GM19193 (cell line): ENCODE measurements around the gene GARIN5A.

ENCODE experiments used
- POLR2A ChIP-seq: IDR thresholded peaks from 4 replicates; pipeline ENCODE4 v1.6.1; 2011; ENCODE audit not compliant: insufficient read depth, insufficient read length; ENCODE audit errors: extremely low read depth

GARIN5A gene

DNA sequence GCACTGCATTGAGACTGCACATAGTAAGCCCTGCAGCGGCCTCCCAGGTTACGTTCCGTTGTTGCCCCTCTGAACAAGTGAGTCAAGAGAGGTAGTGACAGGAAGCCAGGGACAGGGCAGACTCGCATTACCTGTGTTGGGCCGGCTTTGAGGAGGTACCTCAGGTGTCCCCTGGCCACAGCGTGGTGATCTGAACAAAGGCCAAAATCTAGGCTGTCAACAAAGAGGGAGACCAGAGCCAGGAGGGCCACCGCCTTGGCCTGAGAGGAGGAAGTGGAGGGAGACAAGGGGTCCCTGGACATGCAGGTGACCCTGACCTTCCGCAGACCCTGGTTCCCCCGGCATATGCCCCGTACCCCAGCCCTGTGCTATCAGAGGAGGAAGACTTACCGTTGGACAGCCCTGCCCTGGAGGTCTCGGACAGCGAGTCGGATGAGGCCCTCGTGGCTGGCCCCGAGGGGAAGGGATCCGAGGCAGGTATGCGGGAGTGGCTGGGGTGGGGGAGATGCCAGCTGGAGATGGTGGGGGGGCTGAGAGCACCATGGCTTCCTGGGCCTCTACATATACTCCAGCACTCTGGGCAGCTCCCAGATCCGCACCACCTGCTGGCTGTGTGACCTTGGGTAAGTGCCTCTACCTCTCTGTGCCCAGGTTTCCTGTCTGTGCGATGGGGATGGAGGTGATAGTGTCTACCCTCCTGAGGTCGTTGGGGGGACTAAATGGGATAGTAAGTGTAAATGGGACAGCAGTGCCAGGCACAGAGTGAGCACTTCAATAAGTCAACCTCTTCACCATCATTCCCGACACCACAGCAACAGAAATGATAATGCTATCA, 53.2 kb downstream of the GARIN5A start:
- no peak for TF ChIP-seq POLR2A

GRCh38 chr19:50422397-50423278, 54.0 kb downstream of the GARIN5A start:
- no peak for TF ChIP-seq POLR2A

DNA sequence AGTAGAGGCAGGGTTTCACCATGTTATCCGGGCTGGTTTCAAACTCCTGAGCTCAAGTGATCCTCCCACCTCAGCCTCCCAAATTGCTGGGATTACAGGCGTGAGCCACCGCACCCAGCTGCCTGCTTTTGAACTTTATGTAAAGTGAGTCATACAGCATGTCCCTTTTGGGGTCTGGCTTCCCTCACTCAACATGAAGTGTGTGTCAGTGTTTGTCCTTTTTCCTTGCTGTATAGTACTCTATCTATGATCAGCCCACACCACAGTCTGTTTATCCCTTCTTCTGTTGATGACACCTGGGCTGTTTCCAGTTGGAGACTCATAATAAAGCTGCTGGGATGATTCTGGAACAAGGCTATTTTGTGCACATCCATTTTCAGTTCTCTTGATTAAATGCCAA, 55.8 kb downstream of the GARIN5A start:
- TF ChIP-seq POLR2A: no peak

DNA sequence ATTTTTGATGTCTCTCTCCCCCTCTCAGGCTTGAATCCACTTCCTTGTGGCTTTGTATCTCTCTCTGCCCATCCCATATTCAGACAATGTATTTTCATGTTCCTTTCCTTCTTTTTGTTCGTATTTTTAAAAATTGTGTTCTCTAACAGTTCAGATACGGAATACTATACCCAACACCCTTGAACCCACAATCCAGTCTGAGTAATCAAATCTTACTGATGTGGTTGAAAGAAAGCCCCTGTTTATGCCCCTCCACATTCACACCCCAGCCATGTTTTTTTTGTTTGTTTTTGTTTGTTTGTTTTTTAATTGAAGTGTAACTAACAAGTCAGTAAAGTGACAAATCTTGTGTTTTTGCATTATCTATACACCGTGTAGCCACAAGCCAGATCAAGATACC, 56.5 kb downstream of the GARIN5A start:
- TF ChIP-seq POLR2A: no peak

DNA sequence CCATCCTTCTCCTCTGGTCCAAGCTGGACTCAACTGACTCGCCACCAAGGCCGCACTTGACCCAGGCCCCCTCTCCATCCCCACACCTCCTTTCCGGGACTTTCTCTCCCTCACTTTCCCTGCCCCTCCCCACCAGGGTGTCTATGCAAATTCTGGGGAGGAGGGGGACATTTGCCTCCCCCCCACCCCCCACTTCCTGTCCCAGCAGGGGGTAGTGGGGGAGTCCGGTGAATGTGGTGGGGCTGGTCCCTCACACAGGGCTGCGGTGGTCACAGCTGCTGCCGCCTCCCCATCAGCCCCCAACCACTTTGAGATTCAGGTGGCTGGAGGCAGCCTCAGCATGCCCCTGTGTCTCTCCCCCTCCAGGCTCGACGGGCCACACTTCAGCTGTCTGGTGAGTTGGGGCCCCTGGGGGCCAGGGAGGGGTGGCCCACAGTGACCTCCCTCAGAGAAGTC, 57.0 kb downstream of the GARIN5A start:
- TF ChIP-seq POLR2A: peak; percentile 49

DNA sequence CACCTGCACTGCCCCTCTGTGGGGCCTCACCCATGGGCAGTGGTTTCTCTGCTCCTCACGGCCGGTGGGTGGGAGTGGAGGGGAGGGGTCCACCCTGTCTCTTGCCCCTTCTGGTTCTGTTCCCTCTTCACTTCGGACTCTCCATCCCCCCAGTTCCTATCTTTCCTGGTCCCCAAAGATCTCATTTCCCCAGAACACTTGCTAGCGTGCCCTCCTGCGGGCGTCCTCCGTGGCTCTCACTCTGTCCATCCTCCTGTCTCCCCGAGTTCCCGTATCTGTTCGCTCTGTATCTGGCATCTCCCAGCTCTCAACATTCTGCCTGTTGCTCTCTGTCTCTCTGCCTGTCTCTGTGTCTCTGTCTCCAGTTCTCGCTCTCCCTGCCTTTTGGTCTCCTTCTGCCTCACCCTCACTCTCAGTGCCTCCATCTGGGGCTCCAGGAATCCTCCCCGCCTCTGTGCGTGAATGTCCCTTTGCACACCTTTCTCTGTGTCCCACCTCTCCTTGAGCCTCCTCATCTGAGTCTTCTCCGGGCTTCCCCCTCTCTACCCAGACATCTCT, 57.5 kb downstream of the GARIN5A start:
- no peak for TF ChIP-seq POLR2A

DNA sequence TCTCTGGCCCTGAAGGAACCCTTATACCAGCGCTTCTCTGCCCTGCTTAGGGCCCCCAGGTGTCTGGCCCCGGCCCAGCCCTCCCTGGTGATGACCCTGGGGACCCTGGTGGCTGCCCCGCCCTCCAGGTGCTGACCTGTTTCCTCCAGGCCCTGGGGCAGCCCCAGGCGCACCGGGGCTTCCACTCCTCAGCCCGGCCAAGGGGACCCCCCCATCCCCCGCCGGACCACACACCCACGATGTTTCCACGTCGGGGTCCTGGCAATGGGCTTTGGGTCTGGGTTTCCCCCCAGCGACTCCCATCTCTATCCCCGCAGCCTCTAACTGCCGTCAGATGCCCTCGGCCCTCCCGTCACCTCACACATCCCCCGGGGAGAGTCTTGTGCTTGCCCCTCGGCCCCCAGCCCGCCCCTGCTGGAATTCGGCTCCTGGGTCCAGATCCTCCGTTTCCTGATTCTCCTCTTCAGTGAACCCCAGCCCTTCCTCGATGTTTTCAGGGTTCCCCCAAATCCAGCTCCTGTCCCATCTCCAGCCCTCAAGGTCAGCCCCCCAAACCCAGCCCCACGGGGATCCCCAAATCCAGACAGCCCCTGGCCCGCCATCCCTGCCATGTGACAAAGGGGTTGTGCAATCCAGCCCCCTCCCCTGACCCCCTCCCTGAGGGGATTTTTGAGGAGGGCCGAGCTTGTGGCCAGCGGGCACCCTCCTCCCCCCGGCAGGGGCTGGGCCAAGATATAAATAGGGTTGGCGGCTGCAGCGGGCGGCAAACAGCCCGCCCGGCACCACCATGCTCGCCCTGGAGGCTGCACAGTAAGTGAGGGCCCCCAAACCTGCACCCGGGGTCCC, 58.2 kb downstream of the GARIN5A start, which contains the start of gene SPIB:
SPIB (plus strand) TSS at position 763 of the 846 bp plus-strand sequence; CDS start at position 788, 25 bp downstream.
- peak; percentile 97 for TF ChIP-seq POLR2A

DNA sequence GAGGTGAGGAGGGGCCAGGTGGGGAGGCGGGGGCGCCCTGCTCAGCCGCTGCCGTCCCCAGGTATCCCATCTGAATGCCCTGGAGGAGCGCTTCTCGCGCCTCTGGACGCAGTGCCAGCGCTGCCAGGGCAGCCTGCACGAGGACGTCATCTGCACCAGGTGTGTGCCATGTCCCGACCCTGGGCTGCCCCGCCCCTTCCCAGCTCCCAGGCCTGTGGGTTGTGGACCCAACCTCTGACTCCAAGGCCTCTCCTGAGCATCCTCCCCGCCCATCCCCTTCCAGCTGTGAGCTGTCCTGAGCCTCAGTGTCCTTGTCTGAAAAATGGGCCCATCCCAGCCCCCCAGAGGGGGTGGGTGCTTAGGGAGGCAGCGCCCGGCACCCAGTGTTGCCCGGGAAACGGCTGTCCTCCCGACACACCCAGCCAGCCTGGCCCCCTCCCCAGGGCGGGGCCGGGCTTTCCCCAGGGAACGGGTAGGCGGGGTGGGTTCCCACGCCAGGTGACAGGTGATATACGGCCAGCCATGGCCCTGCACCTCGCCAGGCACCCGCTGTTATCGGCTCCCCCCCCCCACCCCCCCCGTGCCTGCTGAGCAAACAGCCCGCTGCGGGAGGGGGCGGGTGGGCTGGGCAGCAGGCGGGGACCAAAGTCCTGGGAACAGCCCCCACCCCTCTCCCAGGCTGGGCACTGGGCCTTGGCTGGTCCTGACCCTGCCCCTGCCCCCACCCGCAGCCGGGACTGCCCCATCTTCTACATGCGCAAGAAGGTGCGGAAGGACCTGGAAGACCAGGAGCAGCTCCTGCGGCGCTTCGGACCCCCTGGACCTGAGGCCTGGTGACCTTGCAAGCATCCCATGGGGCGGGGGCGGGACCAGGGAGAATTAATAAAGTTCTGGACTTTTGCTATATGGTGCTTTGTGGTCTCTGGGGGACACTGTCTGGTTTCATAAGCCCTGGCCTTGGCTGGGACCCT, 59.3 kb downstream of the GARIN5A start:
- TF ChIP-seq POLR2A: peak; percentile 33
